NCI-H748 treated with DMSO at 0.1 percent for 48 hours (cell line): Measurements from ENCODE around the gene CUTA.

Source experiments
- DNase-seq: peaks from one replicate; lab custom pipeline; 2025; lab: John Stamatoyannopoulos, UW

Gene CUTA

DNA sequence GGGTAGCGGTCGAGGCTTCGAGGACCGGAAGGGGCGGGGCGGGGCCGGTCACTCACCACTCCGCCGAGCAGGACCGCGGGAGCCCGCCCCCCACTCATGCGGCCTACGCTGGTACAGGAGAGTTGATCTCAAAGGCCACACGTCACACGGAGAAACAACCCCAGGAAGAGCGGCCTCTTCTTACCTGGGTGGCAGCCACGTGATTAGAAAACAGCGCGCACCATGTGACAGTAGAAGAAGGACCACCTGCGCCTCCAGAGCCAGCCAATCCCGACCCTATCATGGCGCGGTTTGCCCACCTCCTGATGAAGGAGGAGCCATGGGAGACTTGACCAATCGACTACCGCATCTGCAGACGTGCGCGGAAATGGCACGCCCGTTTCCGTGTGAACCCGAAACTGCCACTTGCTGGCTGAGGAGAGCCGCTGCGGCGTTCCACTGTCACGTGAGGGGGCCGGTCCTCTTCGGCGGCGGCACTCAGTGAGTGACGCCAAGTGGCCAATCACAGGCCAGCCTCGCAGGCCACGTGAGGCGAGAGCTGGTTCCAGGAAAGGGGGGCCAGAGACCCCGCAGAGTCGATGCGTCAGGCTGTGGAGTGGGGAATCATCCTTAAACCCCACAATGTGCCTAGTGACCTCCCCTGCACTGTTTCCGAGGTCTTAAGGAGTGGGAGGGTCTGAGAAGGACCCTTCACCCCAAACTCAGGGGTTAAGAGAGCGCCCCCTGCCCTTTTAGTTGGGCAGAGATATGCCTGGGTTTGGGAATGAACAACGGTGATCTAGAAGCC is at the start of gene CUTA:
Gene CUTA (minus strand): TSS at position 205 of the 787 bp plus-strand sequence. CDS start 107 bp downstream, at position 98.
- peak; percentile 100 for DNase-seq

- DNase-seq: no peak
These were observed 49.2 kb upstream of the CUTA start for GRCh38 chr6:33467091-33467490.

DNA sequence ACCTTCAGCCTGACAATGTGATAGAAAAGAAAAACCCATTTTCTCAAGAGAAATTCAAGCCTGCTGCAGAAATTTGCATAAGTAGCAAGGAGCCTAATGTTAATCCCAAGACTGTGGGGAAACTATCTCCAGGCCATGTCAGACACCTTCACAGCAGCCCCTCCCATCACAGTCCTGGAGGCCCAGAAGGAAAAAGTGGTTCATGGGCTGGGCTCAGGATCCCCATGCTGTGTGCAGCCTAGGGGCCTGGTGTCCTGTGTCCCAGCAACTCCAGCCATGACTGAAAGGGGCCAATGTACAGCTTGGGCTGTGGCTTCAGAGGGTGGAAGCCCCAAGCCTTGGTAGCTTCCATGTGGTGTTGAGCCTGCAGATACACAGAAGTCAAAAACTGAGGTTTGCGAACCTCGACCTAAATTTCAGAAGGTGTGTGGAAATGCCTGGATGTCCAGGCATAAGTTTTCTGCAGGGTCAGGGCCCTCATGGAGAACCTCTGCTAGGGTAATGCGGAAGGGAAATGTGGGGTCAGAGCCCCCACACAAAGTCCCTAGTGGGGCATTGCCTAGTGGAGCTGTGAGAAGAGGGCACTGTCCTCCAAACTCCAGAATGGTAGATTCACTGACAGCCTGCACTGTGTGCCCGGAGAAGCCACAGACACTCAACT is 48.3 kb upstream of the CUTA start:
- DNase-seq: no peak

GRCh38 chr6:33459226-33459625 is 41.3 kb upstream of the CUTA start:
- no peak for DNase-seq

DNA sequence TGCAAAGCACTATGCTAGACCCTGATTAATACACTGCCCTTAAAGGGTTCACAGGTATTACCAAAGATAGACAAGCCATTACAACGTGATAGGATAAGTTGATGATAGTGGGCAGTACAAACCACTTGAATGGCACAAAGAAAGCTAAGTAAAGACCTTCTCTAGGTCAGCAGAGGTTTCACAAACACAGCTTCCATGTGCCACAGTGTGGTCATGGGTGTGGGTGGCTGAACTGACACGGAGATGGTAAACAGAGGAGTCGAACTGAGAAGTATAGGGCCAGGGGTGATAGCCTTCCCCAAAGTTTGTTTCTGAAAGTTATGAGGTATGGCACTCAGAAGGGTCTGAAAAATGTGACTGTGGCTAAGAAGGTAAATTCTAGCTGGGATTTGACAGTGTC is 40.8 kb upstream of the CUTA start:
- DNase-seq: no peak

DNA sequence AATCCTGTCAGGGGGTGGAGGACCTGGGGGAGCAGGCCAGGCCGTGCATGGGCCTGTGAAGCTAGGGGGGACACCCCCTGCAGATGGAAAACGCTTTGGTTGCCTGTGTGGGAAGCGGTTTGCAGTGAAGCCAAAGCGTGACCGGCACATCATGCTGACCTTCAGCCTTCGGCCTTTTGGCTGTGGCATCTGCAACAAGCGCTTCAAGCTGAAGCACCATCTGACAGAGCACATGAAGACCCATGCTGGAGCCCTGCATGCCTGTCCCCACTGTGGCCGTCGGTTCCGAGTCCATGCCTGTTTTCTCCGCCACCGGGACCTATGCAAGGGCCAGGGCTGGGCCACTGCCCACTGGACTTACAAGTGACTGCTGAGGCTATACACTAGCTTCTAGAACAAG is 38.2 kb upstream of the CUTA start:
- no peak for DNase-seq

DNA sequence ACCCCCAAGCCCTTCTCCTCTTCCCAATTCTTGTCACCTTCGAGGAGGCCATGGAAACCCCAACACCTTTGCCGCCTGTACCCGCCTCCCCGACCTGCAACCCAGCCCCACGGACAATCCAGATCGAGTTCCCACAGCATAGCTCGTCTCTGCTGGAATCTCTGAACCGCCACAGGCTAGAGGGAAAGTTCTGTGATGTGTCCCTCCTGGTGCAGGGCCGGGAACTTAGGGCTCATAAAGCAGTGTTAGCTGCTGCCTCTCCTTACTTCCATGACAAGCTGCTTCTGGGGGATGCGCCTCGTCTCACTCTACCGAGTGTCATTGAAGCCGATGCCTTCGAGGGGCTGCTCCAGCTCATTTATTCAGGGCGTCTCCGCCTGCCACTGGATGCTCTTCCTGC is 37.1 kb upstream of the CUTA start:
- no peak for DNase-seq

DNA sequence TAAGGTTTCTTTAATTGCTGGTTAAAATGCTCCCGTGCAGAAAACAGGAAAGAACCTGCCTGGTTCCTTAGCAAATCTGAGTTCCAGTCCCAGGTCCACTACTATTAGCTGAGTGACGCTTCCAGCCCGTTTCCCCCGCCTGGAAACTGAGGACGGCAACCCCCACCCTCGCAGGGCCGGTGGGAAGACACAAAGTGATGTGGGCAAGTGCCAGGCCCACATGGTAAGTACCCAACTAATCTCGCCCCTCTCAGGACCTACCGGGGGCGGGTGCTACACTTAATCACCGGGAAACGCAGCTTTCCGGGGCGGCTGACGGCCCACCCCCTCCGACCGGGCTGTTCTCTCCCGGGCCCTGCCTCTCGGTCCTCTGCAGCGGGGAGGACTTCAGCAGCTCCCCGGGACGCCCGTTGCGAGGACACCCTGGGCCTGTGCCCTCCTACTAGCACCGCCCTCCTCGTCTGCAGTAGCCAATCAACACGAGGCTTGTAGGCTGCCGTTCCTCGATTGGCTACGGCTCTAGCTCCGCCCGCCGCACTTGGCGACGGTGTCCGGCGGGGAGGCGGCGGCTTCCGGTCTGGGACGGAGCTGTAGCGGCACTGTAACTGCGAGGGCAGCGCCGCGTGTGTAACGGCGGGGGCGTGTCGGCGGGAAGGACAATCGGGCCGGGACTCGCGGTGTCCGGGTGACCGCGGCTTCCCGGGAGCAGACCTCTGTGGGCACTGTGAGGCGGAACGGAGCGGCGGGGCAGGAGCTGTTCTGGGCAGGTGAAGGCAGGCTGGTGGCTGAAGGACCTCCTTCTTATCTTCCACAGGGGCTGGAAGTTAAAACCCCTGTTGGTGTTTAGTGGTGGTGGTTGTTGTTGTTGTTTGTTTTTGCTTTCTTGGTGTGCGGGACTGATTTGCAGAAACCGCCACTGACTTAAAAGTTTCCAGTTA is 36.4 kb upstream of the CUTA start, which contains the start of gene ZBTB9:
Gene ZBTB9 (plus strand): TSS at position 568 of the 938 bp plus-strand sequence. CDS start 525 bp downstream, outside the sequence.
- DNase-seq: peak; percentile 98

DNA sequence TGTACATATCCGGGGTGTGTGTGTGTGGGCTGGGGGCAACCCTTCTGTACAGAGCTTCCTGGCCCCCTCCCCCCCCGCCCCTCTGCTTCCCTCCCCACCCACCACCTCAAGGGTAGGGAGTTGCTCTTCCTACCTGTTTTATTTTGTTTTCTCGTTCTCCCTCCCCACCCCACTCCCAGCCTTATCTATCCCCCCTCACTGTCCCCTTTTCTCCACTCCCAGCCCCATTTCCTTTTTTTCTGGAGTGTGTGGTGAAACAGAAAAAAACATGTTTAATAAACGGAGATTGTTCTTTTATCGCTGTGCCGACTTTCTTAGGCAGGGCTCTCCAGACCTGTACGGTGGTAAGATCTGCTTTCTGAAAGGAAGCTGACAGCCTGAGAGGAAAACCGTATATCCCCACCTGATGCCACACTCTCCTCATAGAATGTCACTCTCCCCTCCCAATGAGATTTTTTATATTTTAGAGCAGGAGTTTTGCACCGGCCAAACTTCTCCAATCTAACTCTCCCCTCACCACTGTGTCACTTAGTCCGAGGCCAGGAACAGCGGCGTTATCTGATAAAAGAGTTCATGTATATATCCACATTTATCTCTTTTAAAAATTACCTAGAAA is 35.6 kb upstream of the CUTA start:
- no peak for DNase-seq

GRCh38 chr6:33452496-33452895 is 34.6 kb upstream of the CUTA start:
- no peak for DNase-seq

- no peak for DNase-seq
These were observed 33.7 kb upstream of the CUTA start for GRCh38 chr6:33451606-33452005.

DNA sequence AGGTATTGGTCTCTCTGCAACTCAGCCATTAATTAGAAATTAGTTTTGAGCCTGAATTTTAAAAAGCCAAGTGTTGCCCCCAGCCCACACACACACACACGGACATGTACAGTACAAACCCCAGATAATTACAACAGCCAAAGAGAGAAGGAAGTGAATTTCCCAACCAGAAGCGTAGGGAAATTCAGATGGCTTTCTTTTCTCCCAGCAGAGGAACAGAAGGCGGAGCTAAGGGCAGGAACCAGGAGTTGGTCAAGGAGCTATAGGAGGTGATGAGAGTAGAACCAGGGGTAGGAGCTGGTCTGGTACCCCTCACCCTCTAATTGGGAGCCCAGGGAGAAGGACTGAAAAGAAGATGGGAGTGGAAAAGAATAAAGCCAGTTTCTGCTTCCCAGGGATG is 32.5 kb upstream of the CUTA start:
- no peak for DNase-seq

- DNase-seq: no peak
These were observed 28.4 kb upstream of the CUTA start for GRCh38 chr6:33446356-33446755.

- DNase-seq: no peak
These were observed 27.3 kb upstream of the CUTA start for GRCh38 chr6:33445119-33445603.

DNA sequence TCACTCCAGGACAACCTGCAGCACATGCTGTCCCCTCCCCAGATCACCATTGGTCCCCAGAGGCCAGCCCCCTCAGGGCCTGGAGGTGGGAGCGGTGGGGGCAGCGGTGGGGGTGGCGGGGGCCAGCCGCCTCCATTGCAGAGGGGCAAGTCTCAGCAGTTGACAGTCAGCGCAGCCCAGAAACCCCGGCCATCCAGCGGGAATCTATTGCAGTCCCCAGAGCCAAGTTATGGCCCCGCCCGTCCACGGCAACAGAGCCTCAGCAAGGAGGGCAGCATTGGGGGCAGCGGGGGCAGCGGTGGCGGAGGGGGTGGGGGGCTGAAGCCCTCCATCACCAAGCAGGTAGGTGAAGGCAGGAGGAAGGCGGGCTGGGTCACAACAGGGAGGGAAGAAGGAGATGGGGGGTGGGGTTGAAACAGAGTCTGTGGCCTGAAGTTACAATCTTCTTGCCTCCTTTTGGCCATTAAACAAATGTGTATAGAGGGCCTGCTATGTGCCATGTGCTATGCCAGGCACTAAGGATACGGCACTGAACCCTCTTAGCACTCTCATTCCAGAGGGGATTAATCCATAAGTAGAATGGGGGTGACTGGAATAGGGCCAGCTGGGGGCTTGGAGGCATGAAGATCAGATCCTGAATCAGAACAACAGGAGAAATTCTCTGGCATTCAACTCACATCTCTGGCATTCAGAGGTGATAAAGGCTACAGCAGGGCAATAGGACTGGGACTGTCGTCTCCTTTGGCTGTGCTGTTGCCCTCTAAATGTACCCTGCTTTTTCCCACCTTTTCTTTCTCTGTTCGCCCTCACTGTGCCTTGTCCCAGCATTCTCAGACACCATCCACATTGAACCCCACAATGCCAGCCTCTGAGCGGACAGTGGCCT is 26.0 kb upstream of the CUTA start:
- no peak for DNase-seq

DNA sequence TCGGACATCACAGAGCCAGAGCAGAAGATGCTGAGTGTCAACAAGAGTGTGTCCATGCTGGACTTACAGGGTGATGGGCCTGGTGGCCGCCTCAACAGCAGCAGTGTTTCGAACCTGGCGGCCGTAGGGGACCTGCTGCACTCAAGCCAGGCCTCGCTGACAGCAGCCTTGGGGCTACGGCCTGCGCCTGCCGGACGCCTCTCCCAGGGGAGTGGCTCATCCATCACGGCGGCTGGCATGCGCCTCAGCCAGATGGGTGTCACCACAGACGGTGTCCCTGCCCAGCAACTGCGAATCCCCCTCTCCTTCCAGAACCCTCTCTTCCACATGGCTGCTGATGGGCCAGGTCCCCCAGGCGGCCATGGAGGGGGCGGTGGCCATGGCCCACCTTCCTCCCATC is 25.1 kb upstream of the CUTA start:
- DNase-seq: no peak

GRCh38 chr6:33442283-33442682 is 24.4 kb upstream of the CUTA start:
- DNase-seq: no peak

DNA sequence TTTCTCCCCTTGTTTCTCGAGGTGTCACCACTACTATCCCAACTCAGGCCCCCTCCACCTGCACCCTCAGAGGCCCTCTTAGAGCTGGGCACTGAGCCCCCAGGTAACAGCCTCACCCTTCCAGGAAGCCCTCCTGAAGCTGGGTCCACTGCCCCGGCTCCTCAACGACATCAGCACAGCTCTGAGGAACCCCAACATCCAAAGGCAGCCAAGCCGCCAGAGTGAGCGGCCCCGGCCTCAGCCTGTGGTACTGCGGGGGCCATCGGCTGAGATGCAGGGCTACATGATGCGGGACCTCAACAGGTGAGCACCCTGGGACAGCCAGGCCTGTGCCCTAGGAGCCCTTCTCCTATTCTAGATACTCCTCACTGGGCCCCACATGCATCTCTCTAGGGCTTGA is 23.6 kb upstream of the CUTA start:
- DNase-seq: no peak

- no peak for DNase-seq
These were observed 22.9 kb upstream of the CUTA start for GRCh38 chr6:33440649-33441309.

DNA sequence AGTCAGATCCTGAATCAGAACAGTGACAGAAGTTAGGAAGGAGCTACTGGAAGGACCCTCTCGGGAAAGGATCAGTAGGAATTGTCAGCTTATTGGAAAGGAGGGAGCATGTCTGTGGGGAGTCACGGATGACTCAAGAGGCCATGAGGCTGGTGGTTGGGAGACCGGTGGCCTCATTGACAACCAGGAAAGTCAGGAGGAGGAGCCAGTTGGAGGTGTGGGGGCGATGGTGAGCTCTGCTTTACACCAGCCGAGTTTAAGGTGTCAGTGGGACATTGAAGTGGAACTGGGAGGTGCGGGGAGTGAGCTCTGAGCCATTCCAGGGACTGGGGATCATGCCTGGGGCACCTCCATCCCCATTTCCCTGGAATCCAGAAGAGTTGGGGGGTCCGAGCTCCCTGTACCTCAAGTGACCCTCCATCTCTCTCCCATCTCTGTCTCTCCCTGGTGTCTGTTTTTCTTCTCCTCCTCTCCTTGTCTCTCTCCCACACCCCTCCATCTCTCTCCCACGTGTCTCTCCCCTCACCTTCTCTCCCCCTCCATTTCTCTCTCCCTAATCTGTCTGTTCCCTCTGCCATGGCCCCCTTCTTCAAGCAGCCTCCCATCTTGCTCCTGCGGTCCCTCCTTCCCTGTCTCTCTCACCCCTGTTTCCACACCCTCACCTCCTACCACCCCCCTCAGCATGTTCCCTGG is 22.2 kb upstream of the CUTA start:
- DNase-seq: no peak
